Measurements from ENCODE around the gene CTCFL. TPM values are rescaled to one million over a fixed set of nuclear protein-coding genes. Genes with fewer than 3 reads are reported as not detected.
A peak's percentile ranks its signal among the peaks of the same experiment; 100 is the strongest.

CTCFL gene
- total RNA-seq, 3 donors from 2014 or later (not counting 1 experiment from before 2014, with no cell fraction given), result not detected

GRCh38 chr20:57480444-57481160, 44.3 kb downstream of the CTCFL start:
- WGBS (ENCODE audit: insufficient coverage), result 34% methylated on average over 17 of the region's 17 CpGs
- no peak overlapping the region for H3K4me3 ChIP-seq (ENCODE audit: low read length)
- peak in 1 of 3 donors; percentile 59 for ATAC-seq
- H3K4me1 Mint-ChIP-seq, result peaks cover 11 to 35% of the 10 kb centered on the region in 2 donors
- intact Hi-C loops (cut with micrococcal nuclease), result loop anchor here (5.0 kb wide), 1 partner anchor 83 kb away; no protein-coding TSS in a partner anchor
- H3K9me3 ChIP-seq (ENCODE audit: control insufficient read depth, insufficient read depth, low read length), result no peaks in the 10 kb centered on the region
- H3K4me3 Mint-ChIP-seq, result no peak overlapping the region
- no peaks in the 10 kb centered on the region for H3K36me3 Mint-ChIP-seq
- H3K27me3 Mint-ChIP-seq (ENCODE audit: low read depth in 2 of 2), result peaks cover 8 to 18% of the 10 kb centered on the region in 2 donors
- peak in 1 of 2 donors; percentile 45 for DNase-seq
- H3K36me3 ChIP-seq (ENCODE audit: control insufficient read depth, insufficient read depth, low read length), result no peaks in the 10 kb centered on the region
- H3K27me3 ChIP-seq (ENCODE audit: control insufficient read depth, insufficient read depth, low read length), result peaks cover 2% of the 10 kb centered on the region
- peaks cover 44% of the 10 kb centered on the region for H3K4me1 ChIP-seq (ENCODE audit: control insufficient read depth, insufficient read depth, low read length)
- H3K9me3 Mint-ChIP-seq, result no peaks in the 10 kb centered on the region
- TF ChIP-seq CTCF (IDR thresholded peaks at IDR 0.05), result no peak
- H3K27ac Mint-ChIP-seq, result peak overlapping the region in 1 of 2 donors; percentile 31
- H3K27ac ChIP-seq (ENCODE audit: low read length), result no peak overlapping the region

DNA sequence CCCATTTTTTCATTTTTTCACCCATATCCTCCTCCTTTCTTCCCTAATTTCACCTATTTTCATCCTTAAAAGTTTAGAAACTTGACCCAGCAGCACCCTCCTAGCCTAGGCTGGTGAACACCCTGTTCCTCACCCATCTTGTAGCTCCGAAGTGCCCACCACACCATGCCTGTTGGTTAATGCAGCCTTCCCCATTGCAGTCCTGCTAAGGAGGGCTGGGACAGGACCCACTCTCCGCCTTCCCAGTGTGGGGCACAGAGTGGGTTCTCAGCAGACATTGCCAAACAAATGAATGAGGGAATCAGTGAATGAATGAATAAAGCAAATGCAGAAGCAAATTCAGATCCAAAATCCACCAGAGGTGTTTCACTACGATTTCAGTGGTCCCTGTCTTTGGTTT, 45.7 kb downstream of the CTCFL start:
- Mint-ChIP-seq H3K9me3 (no peaks in the 10 kb centered on the region), H3K27ac (no peak overlapping the region), H3K4me3 (no peak overlapping the region), H3K27me3 (ENCODE audit: low read depth in 2 of 2) (peaks cover 8 to 17% of the 10 kb centered on the region in 2 donors), H3K4me1 (peaks cover 15 to 42% of the 10 kb centered on the region in 2 donors), H3K36me3 (no peaks in the 10 kb centered on the region)
- intact Hi-C loops (cut with micrococcal nuclease), result no loop called here
- Histone ChIP-seq H3K36me3 (ENCODE audit: control insufficient read depth, insufficient read depth, low read length) (no peaks in the 10 kb centered on the region), H3K4me3 (ENCODE audit: low read length) (no peak overlapping the region), H3K4me1 (ENCODE audit: control insufficient read depth, insufficient read depth, low read length) (peaks cover 58% of the 10 kb centered on the region), H3K27ac (ENCODE audit: low read length) (no peak overlapping the region), H3K27me3 (ENCODE audit: control insufficient read depth, insufficient read depth, low read length) (peaks cover 2% of the 10 kb centered on the region), H3K9me3 (ENCODE audit: control insufficient read depth, insufficient read depth, low read length) (no peaks in the 10 kb centered on the region)
- ATAC-seq, result no peak
- WGBS (ENCODE audit: insufficient coverage), result 91% methylated on average over 3 of the region's 3 CpGs
- TF ChIP-seq CTCF (IDR thresholded peaks at IDR 0.05), result no peak
- DNase-seq, result no peak

DNA sequence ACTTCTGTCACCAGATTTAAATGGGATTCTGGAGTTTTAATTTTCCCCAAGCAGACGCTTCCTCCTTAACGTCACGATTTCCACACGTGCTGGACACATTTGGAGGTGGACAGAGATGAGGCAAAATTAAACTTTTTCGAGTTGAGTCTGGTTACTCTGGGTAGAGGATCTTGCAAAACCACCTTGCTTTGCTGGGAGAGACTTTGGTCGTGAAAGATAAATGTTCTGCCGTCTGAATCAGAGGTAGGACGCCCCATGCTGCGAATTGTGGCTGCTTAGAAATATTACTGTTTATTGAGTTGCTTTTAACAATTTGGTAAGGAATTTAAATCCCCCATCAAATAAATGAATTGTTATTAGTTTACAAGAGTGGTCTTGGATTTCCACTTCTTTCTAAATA, 46.8 kb downstream of the CTCFL start:
- Histone ChIP-seq H3K27me3 (ENCODE audit: control insufficient read depth, insufficient read depth, low read length) (peaks cover 2% of the 10 kb centered on the region), H3K27ac (ENCODE audit: low read length) (no peak overlapping the region), H3K9me3 (ENCODE audit: control insufficient read depth, insufficient read depth, low read length) (no peaks in the 10 kb centered on the region), H3K36me3 (ENCODE audit: control insufficient read depth, insufficient read depth, low read length) (no peaks in the 10 kb centered on the region), H3K4me1 (ENCODE audit: control insufficient read depth, insufficient read depth, low read length) (peaks cover 65% of the 10 kb centered on the region), H3K4me3 (ENCODE audit: low read length) (no peak overlapping the region)
- TF ChIP-seq CTCF (IDR thresholded peaks at IDR 0.05), result no peak
- Mint-ChIP-seq H3K4me3 (no peak overlapping the region), H3K27ac (no peak overlapping the region), H3K9me3 (no peaks in the 10 kb centered on the region), H3K4me1 (peaks cover 17 to 43% of the 10 kb centered on the region in 2 donors), H3K36me3 (no peaks in the 10 kb centered on the region), H3K27me3 (ENCODE audit: low read depth in 2 of 2) (peaks cover 3 to 11% of the 10 kb centered on the region in 2 donors)
- ATAC-seq (no peak), DNase-seq (no peak)
- WGBS (ENCODE audit: insufficient coverage), result 77% methylated on average over 8 of the region's 9 CpGs
- intact Hi-C loops (cut with micrococcal nuclease), result no loop called here

Data from natural killer cell (primary cell).